HG03457 (cell line): ENCODE data around the gene DDAH1.

ENCODE experiments used
- ATAC-seq: cut with Tn5 transposase; IDR thresholded peaks from one replicate; pipeline ENCODE4 v1.9.1; 2021; ENCODE audit warnings: moderate number of reproducible peaks; ENCODE audit not compliant: unreplicated experiment

Gene DDAH1

DNA sequence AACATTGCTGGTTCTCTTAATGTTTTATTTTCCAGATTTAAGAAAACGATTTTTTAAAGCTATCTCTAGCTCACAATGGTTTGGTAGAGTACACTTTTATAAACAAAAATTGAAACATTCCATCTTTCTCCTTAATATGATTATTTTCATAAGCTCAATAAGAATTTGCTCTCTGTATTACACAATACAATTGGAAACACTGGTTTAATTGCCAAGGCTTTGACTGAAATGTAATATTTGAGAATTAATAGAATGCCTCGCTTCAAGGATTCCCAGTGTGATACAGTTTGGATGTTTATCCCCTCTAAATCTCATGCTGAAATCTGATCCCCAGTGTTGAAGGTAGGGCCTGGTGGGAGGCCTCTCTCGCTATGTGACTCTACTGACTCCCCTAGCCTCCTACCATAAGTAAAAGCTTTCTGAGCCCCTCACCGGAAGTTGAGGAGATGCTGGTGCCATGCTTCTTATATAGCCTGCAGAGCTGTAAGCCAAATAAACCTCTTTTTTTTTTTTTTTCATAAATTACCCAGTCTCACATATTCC, 67.4 kb downstream of the DDAH1 start:
- ATAC-seq = no peak

GRCh38 chr1:85396194-85396593, 68.8 kb downstream of the DDAH1 start:
- no peak for ATAC-seq

DNA sequence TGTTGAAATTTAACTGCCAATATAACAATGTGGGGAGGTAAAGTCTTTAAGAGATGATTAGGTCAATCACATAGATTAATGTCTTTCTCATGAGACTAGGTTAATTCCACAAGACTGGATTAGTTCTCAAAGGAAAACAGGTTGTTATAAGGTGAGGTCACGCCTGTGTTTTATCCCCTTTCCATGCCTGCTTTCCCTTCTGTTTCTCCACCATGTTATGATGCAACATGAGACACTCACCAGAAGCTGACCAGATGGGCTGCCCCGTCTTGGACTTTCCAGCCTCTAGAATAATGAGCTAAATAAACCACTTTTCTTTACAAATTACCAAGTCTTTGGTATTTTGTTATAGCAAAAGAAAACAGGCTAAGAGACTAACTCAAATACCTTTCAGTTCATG, 70.8 kb downstream of the DDAH1 start:
- no peak for ATAC-seq

DNA sequence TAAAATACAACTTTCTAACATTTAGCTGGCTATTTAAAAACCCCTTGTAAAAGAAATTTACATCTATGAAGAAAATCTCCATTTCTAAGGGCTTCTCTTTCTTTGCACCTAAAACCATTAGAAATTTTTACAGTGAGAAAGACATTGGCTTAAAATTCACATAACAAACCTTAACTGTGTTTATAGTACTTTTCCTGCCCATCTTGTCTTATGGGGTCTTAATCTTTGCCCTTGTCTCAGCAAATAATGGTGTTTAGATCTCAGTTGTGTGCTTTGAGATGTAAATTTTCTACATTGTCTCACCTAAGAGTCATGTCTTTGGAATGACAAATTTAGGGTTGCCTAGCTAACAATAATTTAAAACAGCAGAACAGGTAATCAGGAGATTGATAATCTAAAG, 71.5 kb downstream of the DDAH1 start:
- ATAC-seq = no peak

DNA sequence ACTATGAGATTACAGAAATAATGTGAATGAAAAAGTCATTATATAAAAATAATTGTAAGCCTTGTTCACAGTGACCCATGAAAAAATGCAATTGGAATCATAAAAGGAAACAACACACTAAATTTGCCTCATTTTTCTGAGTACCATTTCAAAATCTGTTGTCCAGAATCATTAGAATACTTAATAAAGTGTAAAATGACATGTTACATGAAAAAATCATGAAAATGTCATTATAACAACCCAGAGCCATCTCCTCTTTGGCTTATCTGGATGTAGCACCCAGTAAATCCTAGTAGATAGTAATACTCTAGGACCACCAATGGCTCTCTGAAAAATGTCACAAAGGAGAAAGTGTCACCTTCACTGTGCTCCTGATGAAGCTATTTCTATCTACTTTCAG, 76.5 kb downstream of the DDAH1 start:
- ATAC-seq = no peak

GRCh38 chr1:85387781-85388180, 77.2 kb downstream of the DDAH1 start:
- ATAC-seq = no peak

DNA sequence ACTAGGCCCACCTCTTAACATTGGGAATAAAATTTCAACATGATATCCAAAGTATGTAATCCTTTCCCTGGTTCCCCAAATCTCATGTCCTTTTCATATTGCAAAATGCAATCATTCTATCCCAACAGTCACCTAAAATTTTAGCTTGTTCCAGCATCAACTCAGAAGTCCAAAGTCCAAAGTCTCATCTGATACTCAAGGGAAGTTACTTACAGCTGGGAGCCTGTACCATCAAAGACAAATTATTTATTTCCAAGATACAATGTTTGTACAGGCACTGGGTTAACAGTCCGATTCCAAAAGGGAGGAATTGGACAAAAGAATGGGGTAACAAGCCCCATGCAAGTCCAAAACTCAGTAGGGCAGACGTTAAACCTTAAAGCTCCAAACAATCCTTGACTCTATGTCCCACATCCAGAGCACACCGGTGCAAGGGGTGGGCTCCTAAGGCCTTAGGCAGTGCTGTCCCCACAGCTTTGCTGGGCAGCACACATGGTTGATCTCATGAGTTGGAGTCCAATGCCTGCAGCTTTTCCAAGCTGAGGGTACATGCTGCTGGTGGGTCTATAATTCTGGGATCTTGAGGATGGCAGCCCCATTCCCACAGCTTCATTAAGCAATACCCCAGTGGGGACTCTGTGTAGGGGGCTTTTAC, 78.8 kb downstream of the DDAH1 start:
- ATAC-seq = no peak

DNA sequence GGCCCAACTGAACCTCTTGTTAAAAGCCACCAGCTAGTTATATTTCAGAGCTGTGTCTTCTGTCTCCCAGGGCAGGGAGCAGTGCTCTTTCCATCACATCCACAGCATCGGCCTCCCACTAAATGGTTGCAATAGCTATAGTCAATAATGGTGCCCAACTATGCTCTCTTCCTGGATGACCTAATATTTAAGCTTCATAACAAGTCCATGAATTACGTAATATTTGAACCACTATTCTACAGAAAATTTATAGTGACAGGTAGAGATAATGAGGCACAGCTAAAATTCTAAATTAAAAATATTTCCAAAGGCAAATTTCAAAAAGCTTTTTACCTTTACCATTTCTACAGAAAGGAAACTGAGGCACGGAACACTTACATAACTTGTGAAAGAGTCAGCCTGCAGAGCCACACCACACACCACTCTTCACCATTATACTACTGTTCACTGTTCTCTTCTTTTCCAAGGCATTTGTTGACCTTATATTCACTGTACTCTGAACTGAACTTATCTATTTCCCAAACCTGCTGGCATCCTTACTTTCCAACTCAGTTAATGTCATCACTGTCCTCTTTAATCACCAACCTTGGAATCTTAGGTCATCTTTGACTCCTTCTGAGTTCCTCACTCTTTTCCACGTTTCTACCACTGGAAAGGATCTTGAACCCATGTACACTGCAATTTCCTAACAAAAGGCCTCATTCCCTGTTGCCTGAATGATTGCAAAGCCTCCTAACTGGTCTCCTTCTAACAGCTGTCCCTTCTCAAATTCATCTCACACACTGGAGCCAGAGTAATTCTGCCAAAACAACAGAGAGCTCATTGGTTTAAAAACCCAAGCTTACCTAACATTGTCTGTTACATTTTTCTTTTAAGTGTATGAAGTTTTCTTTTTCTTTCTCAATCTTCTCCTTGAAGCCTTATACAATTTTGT, 85.5 kb downstream of the DDAH1 start:
- ATAC-seq = no peak

DNA sequence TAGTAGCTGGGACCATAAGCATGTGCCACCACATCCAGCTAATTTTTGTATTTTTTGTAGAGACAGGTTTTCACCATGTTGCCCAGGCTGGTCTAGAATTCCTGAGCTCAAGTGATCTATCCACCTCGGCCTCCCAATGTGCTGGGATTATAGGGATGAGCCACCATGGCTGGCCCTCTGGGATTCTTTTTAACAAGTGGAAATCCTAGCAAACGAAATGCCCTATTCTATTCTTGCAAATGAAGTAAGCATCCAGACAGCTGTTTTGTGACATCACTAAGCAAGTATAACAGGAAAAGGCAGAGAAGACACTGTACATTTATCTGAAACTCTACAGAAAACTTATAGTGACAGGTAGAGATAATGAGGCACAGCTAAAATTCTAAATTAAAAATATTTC, 86.4 kb downstream of the DDAH1 start:
- ATAC-seq = no peak

GRCh38 chr1:85376356-85376755, 88.6 kb downstream of the DDAH1 start:
- no peak for ATAC-seq

- no peak for ATAC-seq
These were observed 89.5 kb downstream of the DDAH1 start for GRCh38 chr1:85375493-85375892.

DNA sequence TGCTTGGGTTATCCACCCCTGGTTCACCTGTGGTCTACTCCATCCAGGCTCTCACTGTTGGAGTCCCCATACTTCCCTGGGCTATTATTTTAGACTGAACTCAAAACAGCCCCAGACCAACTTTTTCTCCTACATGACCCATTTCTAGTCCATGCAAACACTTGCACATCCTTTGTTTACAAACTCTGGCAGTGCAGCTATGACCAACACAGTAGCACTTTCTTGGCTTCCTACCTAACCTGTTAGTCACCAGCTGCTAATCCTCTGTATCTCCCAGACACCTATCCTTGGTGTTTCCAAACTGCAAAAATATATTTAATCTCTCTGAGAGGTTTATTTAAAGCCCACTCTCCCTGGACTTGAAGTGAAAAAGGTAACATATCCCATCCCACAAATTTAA, 90.8 kb downstream of the DDAH1 start:
- ATAC-seq = no peak

- no peak for ATAC-seq
These were observed 91.6 kb downstream of the DDAH1 start for GRCh38 chr1:85373378-85373708.

GRCh38 chr1:85372683-85373377, 92.1 kb downstream of the DDAH1 start:
- ATAC-seq = no peak

DNA sequence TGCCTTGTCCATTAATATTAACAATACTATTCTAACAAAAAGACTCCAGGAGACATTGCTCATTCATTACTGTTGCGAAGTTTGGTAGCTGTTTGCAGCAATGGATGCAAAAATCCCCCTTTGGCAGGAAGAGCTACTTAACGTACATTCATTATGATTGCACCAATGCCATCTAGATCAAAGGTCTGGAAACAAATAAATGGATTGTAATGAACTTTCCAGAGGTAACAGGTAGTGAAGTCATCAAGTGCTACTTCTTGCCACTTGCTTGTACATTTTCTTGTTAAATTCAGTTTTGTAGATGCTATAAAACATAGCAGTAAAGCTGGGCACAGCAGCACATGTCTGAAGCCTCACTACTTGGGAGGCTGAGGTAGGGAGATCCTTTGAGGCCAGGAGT, 93.9 kb downstream of the DDAH1 start:
- no peak for ATAC-seq

- no peak for ATAC-seq
These were observed 96.7 kb downstream of the DDAH1 start for GRCh38 chr1:85368073-85368770.

DNA sequence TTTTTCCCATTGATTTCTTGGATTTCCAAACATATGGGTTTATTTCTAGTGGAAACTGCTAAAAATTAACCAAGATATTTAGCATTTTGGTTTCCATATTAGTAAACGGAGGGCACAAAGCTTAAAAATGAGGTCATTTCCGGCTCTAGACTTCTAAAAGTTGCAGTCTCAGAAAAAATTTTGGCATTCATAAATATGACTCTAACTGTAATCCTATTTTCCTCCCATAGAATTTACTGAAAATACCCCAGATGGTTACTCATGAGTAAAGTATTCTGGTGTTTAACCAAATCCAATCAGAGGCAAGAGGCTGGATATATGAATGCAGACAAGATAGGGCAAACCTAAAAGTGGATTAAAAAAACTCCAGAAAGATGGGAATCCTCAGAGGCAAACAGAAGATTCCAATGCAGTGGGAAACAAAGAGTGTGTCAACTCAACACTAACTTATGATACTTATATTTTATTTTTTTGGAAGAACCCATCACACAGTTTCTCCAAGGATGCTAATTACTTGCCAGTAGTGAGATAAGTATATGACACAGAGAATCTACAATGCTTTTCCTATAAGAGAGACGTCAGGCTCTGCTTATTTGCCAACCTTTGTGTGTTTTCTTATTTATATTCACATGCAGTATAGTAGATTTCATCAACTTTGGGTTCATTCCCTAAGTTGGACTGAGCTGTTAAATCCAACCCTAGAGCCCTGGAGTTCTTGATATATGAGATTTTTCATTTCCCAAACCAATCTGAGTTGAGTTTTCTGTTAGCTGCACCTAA, 98.4 kb downstream of the DDAH1 start:
- no peak for ATAC-seq

- ATAC-seq = no peak
These were observed 99.1 kb downstream of the DDAH1 start for GRCh38 chr1:85365851-85366250.

- ATAC-seq = no peak
These were observed 101.4 kb downstream of the DDAH1 start for GRCh38 chr1:85363521-85363920.

DNA sequence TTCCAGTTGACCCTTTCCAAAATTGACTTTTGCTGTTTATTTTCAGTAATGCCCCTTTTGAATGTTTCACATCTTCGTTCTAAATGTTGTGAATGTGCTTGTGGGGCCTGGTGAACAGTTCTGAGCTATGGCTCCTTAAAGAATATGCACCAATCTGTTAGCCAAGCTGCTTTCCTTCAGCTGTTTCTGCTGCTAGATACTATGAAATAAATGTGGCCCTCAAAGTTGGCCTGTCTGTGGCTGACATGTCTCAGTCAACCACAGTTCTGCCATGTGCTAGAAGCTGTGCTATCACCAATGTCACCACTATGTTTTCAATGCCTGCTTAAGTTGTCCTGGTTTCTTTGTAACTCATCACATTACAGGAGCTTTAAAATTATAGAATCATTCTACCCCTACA, 101.9 kb downstream of the DDAH1 start:
- no peak for ATAC-seq
